Tibial nerve (tissue), 4 donors: Measurements from ENCODE around the gene CYP4F11.
"Not testable (repeated sequence)": the region's sequence is repeated elsewhere in the genome, so short reads cannot be mapped to it uniquely, and the experiment has no call there.

Experiments
- CTCF ChIP-seq, 5 experiments: fragments of 200-600 bp in 3 of 5; fragments of 450-650 bp in 2 of 5; sonication (generic) in 3 of 5; IDR thresholded peaks; one replicate each; pipeline ENCODE4 v1.5.1; 2016 to 2019; ENCODE audit warnings: antibody characterized with exemption in 5 of 5, mild to moderate bottlenecking in 3 of 5, moderate library complexity in 2 of 5
- EP300 ChIP-seq, 2 donors: sonication (generic); formaldehyde crosslinking; IDR thresholded peaks; one replicate each; pipeline ENCODE4 v1.6.1; 2017; ENCODE audit warnings: antibody characterized with exemption in 2 of 2, mild to moderate bottlenecking in 1 of 2

- not testable (repeated sequence) for TF ChIP-seq CTCF, EP300 (IDR thresholded peaks at IDR 0.05)
These were observed 51.0 kb downstream of the CYP4F11 start for GRCh38 chr19:15883329-15883728.
